Colon (tissue), 2 donors: ENCODE measurements around the gene PACSIN2.
"Not testable (repeated sequence)": the region's sequence is repeated elsewhere in the genome, so short reads cannot be mapped to it uniquely, and the experiment has no call there.

ENCODE experiments used
- FAIRE-seq: peaks from 2 replicates; lab custom pipeline; 2012; peaks lifted over from hg19 to GRCh38; lab: Jason Lieb, UNC
- donor health status: control.
- donor health status: control.

Gene PACSIN2

GRCh38 chr22:42925598-42925997, 89.4 kb downstream of the PACSIN2 start:
- FAIRE-seq = no peak

- not testable (repeated sequence) for FAIRE-seq
Measured at GRCh38 chr22:42925031-42925430, 89.9 kb downstream of the PACSIN2 start.

GRCh38 chr22:42924436-42924835, 90.5 kb downstream of the PACSIN2 start:
- no peak for FAIRE-seq

- FAIRE-seq = no peak
Measured at GRCh38 chr22:42922374-42923191, 92.4 kb downstream of the PACSIN2 start.

DNA sequence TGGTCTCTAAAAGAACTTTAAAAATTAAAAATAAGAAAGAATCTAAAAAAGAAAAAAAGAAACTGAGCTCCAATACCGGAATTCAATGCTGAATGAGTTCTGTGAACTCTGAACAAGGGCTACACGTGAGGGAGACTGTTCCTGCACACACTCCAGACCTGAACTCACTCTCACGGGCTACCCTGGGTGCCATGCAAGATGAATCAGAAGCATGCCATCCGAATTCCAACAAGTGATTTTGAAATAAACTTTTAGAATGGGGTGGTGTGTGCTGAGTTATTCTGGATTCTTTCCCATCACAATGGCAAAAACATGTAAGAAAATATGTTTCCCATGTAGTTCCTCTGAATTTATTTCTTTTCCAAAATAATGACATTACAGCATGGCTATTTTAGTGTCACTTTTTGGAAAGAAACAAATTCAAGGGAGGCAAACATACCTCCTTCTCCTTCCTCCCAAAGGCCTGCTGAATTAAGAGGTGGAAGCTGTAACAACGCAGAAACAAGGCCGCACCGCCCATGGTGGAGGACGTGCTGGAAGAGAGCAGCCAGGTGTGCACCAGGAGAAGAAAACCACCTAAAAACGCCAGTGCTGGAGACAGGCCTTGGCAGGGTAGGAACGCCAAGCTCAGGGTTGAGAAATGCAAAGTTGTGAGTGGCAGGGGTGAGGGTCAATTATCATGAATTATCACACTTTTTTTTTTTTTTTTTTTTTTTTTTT, 94.7 kb downstream of the PACSIN2 start:
- no peak for FAIRE-seq

DNA sequence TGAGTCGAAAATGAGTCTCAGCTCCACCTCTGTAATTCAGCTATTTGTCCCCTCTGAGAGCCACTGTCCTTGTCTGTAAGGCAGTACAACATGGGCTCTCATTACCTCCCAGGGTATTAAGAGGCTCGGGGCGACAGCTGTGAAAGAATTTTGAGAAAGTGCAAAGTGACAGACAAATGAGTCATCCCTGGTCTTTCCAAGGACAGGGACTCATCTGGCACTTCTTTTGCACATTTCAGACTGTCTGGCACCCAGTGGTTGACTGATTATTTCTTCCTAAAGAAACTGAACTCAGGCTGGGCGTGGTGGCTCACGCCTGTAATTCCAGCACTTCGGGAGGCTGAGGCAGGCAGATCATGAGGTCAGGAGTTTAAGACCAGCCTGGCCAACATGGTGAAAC, 95.8 kb downstream of the PACSIN2 start:
- FAIRE-seq = no peak

GRCh38 chr22:42918500-42918899, 96.4 kb downstream of the PACSIN2 start:
- no peak for FAIRE-seq

GRCh38 chr22:42917358-42917757, 97.6 kb downstream of the PACSIN2 start:
- not testable (repeated sequence) for FAIRE-seq

DNA sequence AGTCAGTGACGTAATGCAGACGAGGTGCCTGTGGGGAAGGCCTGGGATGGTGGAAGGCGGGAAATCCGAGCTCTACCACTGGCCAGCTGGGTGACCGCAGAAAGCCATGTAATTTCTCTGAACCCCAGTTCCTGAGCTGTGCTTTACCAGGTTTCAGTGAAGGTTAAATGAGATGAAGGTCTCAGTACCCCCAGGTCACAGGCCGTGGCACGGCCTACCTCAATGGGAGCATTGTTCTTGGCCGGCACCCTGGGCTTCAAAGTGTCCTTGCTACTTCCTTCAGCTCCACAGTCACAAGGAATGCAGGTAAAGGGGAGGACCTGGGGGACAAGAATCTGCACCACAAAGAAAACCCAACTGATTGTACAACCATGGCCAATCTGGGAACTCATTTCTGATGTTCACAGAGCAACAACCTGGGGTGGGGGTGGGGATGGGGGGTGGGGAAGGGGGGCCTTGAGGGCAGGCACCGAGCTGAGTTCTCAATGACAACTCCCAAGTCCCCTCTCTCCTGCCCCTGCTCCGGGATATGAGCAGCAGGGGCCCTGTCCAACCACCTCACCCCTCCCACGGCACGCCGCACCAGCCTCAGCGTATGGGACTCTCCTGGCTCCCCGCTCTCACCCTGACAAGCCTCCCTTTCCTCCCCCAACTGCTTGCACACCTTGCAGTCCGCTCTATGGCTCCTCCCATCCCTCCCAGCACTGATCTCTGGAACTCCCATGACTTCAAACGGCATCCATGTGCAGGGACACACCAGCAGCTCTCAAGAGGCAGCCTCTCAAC, 98.8 kb downstream of the PACSIN2 start:
- FAIRE-seq = no peak

GRCh38 chr22:42914511-42915076, 100.4 kb downstream of the PACSIN2 start:
- no peak for FAIRE-seq

- no peak for FAIRE-seq
Measured at GRCh38 chr22:42913874-42914510, 101.0 kb downstream of the PACSIN2 start.

- FAIRE-seq = no peak
Measured at GRCh38 chr22:42912059-42912458, 102.9 kb downstream of the PACSIN2 start.

DNA sequence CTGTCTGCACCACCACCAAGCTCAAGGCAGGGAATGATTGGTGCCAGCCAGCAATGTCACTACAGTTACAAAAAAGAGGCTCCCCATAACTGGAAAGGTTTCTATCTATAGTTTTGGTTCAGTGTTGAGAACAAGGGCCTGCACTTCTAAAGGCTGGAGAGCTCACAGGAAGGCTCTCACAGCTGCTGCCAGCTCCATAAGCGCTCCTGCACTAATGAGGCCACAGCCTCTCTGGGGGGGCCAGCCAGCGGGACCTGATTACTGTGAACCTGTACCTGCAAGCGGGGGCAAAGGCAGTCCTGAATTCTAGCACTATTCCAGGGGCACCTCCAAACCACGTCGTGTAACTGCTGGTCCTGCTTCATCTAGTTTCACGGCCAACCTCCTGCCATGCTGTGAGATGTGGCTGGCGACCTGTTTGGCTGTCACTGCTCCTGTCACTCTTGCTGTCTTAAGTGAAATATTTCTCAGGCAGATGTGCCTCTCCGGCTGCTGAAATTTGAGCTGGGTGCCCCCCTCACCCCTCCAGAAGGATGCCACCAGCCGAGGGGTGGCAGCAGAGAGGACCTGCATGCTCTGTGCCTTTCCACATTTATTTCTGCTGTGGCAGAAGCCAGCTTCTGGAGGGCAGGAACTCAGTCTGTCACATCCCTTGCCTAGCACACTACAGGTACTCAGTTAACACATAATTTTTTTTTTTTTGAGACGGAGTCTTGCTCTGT, 104.6 kb downstream of the PACSIN2 start:
- no peak for FAIRE-seq

GRCh38 chr22:42909363-42910058, 105.4 kb downstream of the PACSIN2 start:
- no peak for FAIRE-seq

- no peak for FAIRE-seq
Measured at GRCh38 chr22:42908374-42908746, 106.6 kb downstream of the PACSIN2 start.

DNA sequence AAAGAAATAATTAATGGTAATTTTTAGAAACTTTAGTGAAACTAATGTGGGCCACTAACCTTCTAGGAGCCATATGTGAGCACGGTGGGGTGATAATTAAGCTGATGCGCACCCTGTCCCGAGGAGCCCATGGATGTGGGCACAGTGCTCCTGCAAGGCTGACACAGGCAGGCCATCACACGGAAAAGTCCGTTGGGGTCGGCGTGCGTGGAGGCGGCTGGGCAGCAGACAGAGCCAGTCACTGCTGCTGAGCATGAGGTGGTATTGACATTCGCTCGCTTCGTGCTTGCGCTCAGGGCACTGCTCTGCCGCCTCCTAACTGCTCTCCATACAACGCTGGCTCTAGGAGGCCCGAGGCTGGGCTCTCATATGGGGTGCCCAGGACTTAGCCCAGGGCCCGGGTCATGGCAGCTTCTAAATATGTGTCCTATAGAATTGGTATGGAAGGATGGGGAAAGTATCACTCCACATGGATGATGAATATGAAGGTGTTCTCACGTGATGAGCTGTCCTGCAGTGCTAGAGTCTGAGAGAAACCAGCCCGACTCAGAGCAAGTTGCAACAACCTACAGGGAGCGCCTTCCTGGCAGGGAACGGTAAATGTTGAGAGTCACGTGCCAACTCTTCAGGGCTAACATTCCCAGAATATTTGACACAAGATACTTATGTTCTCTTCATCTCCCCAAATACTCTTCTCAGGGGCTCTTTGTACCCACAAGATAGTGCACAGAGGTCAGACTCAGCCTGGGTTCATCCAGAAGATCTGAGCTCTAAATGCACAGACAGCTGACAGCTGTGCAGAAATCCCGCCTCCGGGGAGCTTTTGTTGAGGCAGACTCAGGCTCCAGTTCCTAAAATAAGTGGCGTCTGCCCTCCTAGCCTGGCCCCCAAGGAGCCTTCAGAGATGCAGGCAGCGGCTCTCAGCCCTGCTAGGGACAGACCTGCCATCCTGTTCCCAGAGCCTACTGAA, 107.3 kb downstream of the PACSIN2 start:
- FAIRE-seq = no peak

- FAIRE-seq = no peak
Measured at GRCh38 chr22:42906605-42907348, 108.2 kb downstream of the PACSIN2 start.

- no peak for FAIRE-seq
Measured at GRCh38 chr22:42905702-42906183, 109.2 kb downstream of the PACSIN2 start.
